Osteoblast (primary cell): ENCODE measurements around the gene RFPL1. TPM values are rescaled to one million over a fixed set of nuclear protein-coding genes. Genes with fewer than 3 reads are reported as not detected.

ENCODE experiments used
- DNase-seq: peaks from one replicate; pipeline ENCODE4 v3.0.0; 2011; ENCODE audit warnings: low spot score, mixed read lengths; ENCODE audit not compliant: insufficient read length; ENCODE audit errors: missing footprints
- H2AFZ ChIP-seq: 2 replicates; pipeline ENCODE4 v1.6.0; 2011; ENCODE audit warnings: mild to moderate bottlenecking, low read length
- H3K27ac ChIP-seq: 2 replicates; pipeline ENCODE4 v1.5.1; 2011; ENCODE audit warnings: mild to moderate bottlenecking, low read depth, low read length, moderate library complexity
- H3K27me3 ChIP-seq: 2 replicates; pipeline ENCODE4 v1.6.0; 2012; ENCODE audit warnings: mild to moderate bottlenecking, control low read depth, inconsistent platforms, low read length, moderate library complexity; ENCODE audit not compliant: insufficient read depth
- H3K36me3 ChIP-seq: 2 replicates; pipeline ENCODE4 v1.5.1; 2011; ENCODE audit warnings: mild to moderate bottlenecking, low read length, control low read depth, moderate library complexity; ENCODE audit not compliant: insufficient read depth
- H3K4me1 ChIP-seq: 2 replicates; pipeline ENCODE4 v1.5.1; 2011; ENCODE audit warnings: mild to moderate bottlenecking, low read length, control low read depth, moderate library complexity; ENCODE audit not compliant: insufficient read depth
- H3K4me2 ChIP-seq: 2 replicates; pipeline ENCODE4 v1.6.0; 2011; ENCODE audit warnings: mild to moderate bottlenecking, low read length; ENCODE audit not compliant: insufficient read depth
- H3K4me3 ChIP-seq: fragments of 200-600 bp; sonication (generic); 3 replicates; pipeline ENCODE4 v1.5.1; 2012; ENCODE audit warnings: mild to moderate bottlenecking, low read length, inconsistent platforms; ENCODE audit not compliant: insufficient read depth
- H3K79me2 ChIP-seq: 2 replicates; pipeline ENCODE4 v1.6.0; 2012; ENCODE audit warnings: mild to moderate bottlenecking, low read length, control low read depth, inconsistent platforms; ENCODE audit not compliant: insufficient read depth
- H3K9me3 ChIP-seq: 2 replicates; pipeline ENCODE4 v1.5.1; 2011; ENCODE audit warnings: low read depth, low read length, control low read depth
- H4K20me1 ChIP-seq: 2 replicates; pipeline ENCODE4 v1.6.0; 2012; ENCODE audit warnings: mild to moderate bottlenecking, low read length, control low read depth; ENCODE audit not compliant: insufficient read depth
- CTCF ChIP-seq: IDR thresholded peaks from 2 replicates; pipeline ENCODE4 v1.5.1; 2011; ENCODE audit warnings: mild to moderate bottlenecking, low read depth, low read length, moderate library complexity; ENCODE audit errors: extremely low read depth
- total RNA-seq: library from RNA; depleted of rRNA; stranded (reverse); fragments of >200 nt; gene quantifications from 2 replicates; pipeline ENCODE4 v1.2.3, GENCODE V29; 2012

The RFPL1 gene
- total RNA-seq, 1 donor = not detected

- no peaks in the 10 kb centered on the region for H3K36me3 ChIP-seq
- no peaks in the 10 kb centered on the region for H3K79me2 ChIP-seq
- no peak overlapping the region for H3K27ac ChIP-seq
- H2AFZ ChIP-seq = no peak overlapping the region
- no peaks in the 10 kb centered on the region for H4K20me1 ChIP-seq
- no peak overlapping the region for H3K4me2 ChIP-seq
- TF ChIP-seq CTCF = no peak
- no peak for DNase-seq
- H3K4me1 ChIP-seq = no peaks in the 10 kb centered on the region
- no peak overlapping the region for H3K4me3 ChIP-seq
- H3K27me3 ChIP-seq = peaks cover under 1% of the 10 kb centered on the region
- no peaks in the 10 kb centered on the region for H3K9me3 ChIP-seq
Measured at GRCh38 chr22:29463629-29464028, 25.2 kb downstream of the RFPL1 start.

GRCh38 chr22:29464581-29464980 lies 26.2 kb downstream of the RFPL1 start:
- Histone ChIP-seq H3K9me3 (no peaks in the 10 kb centered on the region), H3K79me2 (no peaks in the 10 kb centered on the region), H3K4me3 (no peak overlapping the region), H3K27ac (no peak overlapping the region), H3K4me1 (no peaks in the 10 kb centered on the region), H3K4me2 (no peak overlapping the region), H2AFZ (no peak overlapping the region), H3K36me3 (no peaks in the 10 kb centered on the region), H4K20me1 (no peaks in the 10 kb centered on the region), H3K27me3 (peaks cover 7% of the 10 kb centered on the region)
- no peak for TF ChIP-seq CTCF
- DNase-seq = no peak

- Histone ChIP-seq H4K20me1 (no peaks in the 10 kb centered on the region), H3K4me2 (peak overlapping the region; percentile 54), H3K27me3 (peaks cover 25% of the 10 kb centered on the region), H3K79me2 (no peaks in the 10 kb centered on the region), H3K36me3 (no peaks in the 10 kb centered on the region), H2AFZ (no peak overlapping the region), H3K4me1 (no peaks in the 10 kb centered on the region), H3K9me3 (no peaks in the 10 kb centered on the region), H3K27ac (no peak overlapping the region), H3K4me3 (no peak overlapping the region)
- no peak for DNase-seq
- no peak for TF ChIP-seq CTCF
Measured at GRCh38 chr22:29469755-29470154, 31.4 kb downstream of the RFPL1 start.

DNA sequence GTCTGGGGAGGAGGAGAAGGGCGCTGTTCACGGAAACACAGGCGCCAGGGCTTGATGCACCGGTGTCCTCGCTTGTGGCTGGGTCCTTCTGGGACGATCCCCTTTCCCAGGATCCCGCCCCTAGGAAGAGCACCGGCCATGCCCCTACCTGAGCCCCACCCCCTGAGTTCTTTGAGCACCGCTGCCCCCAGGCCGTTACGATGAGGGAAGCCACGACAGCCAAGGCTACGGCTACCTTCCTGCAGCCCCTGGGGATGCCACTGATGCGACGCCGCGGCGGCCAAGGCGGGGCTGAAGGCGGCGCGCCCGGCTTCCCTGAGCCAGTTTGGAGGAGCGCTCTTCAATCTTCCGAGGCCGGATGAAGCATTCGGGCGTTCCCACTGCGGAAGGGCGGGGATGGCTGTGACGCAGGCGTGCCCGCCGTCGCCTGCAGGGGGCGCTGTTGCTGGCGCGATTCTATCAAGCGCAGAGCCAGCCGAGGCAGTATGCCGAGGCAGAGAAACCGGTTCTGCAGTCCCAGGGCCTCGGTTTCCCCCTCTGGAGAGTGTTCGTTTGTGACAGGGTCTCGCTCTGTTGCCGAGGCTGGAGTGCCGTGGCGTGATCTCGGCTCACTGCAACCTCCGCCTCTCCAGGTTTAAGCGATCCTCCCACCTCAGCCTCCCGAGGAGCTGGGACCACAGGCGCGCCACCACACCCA lies 31.9 kb downstream of the RFPL1 start:
- peak; percentile 96 for DNase-seq
- peak overlapping the region; percentile 54 for H3K4me2 ChIP-seq
- no peaks in the 10 kb centered on the region for H3K36me3 ChIP-seq
- H3K9me3 ChIP-seq = no peaks in the 10 kb centered on the region
- TF ChIP-seq CTCF = peak; percentile 71
- peak overlapping the region; percentile 49 for H3K4me3 ChIP-seq
- H2AFZ ChIP-seq = peak overlapping the region; percentile 35
- no peaks in the 10 kb centered on the region for H3K79me2 ChIP-seq
- H3K27me3 ChIP-seq = peaks cover 25% of the 10 kb centered on the region
- no peaks in the 10 kb centered on the region for H4K20me1 ChIP-seq
- H3K27ac ChIP-seq = no peak overlapping the region
- no peaks in the 10 kb centered on the region for H3K4me1 ChIP-seq
